Measurements from ENCODE around the gene ZP4.

DNA sequence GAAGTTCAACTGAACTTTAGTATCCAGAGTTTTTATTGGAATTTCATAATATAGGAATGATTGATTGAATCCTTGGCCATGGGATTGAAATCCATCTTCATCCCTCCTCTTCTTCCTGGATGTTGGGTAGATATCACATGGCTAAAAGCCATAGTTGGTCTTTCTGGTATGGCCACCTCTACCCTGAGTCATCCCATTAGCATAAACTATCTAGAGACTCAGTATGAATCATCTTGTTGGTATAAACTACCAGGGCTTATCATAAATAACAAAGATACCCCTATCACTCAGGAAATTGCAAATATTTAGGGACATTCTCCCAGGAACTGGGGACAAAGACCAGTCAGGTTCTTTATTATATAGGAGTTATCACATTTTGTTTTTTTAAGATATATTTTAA is 21.2 kb upstream of the ZP4 start:
- no peak for TF ChIP-seq EZH2 (IDR thresholded peaks at IDR 0.05; ENCODE audit: borderline replicate concordance, low read depth, low read length, severe bottlenecking)
- TF ChIP-seq, protein P1, sequence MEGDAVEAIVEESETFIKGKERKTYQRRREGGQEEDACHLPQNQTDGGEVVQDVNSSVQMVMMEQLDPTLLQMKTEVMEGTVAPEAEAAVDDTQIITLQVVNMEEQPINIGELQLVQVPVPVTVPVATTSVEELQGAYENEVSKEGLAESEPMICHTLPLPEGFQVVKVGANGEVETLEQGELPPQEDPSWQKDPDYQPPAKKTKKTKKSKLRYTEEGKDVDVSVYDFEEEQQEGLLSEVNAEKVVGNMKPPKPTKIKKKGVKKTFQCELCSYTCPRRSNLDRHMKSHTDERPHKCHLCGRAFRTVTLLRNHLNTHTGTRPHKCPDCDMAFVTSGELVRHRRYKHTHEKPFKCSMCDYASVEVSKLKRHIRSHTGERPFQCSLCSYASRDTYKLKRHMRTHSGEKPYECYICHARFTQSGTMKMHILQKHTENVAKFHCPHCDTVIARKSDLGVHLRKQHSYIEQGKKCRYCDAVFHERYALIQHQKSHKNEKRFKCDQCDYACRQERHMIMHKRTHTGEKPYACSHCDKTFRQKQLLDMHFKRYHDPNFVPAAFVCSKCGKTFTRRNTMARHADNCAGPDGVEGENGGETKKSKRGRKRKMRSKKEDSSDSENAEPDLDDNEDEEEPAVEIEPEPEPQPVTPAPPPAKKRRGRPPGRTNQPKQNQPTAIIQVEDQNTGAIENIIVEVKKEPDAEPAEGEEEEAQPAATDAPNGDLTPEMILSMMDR (IDR thresholded peaks at IDR 0.05; ENCODE audit: borderline replicate concordance, extremely low read depth, low read length, poor library complexity, severe bottlenecking) = no peak

All from DND-41 (cell line).